Measurements from ENCODE around the gene CAMK2N1. TPM values are rescaled to one million over a fixed set of nuclear protein-coding genes. Genes with fewer than 3 reads are reported as not detected.

The CAMK2N1 gene
- polyA plus RNA-seq, 2 of the 4 experiments (the other 2 are of a cell fraction): 49.7 to 56.4 TPM

GRCh38 chr1:20437640-20438039 lies 48.4 kb downstream of the CAMK2N1 start:
- Histone ChIP-seq H3K9me3 (no peaks in the 10 kb centered on the region), H3K4me2 (no peak overlapping the region), H3K4me3 (no peak overlapping the region), H3K27ac (no peak overlapping the region), H3K4me1 (no peaks in the 10 kb centered on the region)
- WGBS (ENCODE audit: missing lambda C conversion rate): 55% methylated on average over 2 of the region's 2 CpGs
- ChIA-PET POLR2A (no interaction called here), CTCF (interaction anchor here (0.7 to 6.3 kb wide), 3 partner anchors 8 to 70 kb away, joined by 3 to 55 read pairs (median 12); no protein-coding TSS in a partner anchor)
- no peak for ATAC-seq
- DNase-seq (ENCODE audit: low read depth in 1 of 2, low spot score in 1 of 2): no peak
- FAIRE-seq: no peak
- TF ChIP-seq NPAS2 (CRISPR knock-in tag; IDR thresholded peaks at IDR 0.05; ENCODE audit: borderline replicate concordance): no peak
- TF ChIP-seq, protein P1, sequence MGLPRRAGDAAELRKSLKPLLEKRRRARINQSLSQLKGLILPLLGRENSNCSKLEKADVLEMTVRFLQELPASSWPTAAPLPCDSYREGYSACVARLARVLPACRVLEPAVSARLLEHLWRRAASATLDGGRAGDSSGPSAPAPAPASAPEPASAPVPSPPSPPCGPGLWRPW (IDR thresholded peaks at IDR 0.05): no peak
- no peak for TF ChIP-seq HOXB5 (CRISPR knock-in tag; IDR thresholded peaks at IDR 0.05)
- no peak for TF ChIP-seq CBX2 (IDR thresholded peaks at IDR 0.05; ENCODE audit: borderline replicate concordance, low read depth)
- no peak for TF ChIP-seq HOXB13 (CRISPR knock-in tag; IDR thresholded peaks at IDR 0.05; ENCODE audit: low read depth)
- TF ChIP-seq EHMT2 (IDR thresholded peaks at IDR 0.05; ENCODE audit: low read depth): no peak
- TF ChIP-seq POLR2A (IDR thresholded peaks at IDR 0.05; ENCODE audit: low read length): no peak
- TF ChIP-seq HEYL (CRISPR knock-in tag; IDR thresholded peaks at IDR 0.05): no peak
- TF ChIP-seq EHF (CRISPR knock-in tag; IDR thresholded peaks at IDR 0.05): no peak
- no peak for TF ChIP-seq MAFK (IDR thresholded peaks at IDR 0.05; ENCODE audit: partially characterized antibody)
- TF ChIP-seq CBX8 (IDR thresholded peaks at IDR 0.05): no peak
- no peak for TF ChIP-seq JUNB (IDR thresholded peaks at IDR 0.05)
- TF ChIP-seq HDAC2 (IDR thresholded peaks at IDR 0.05): no peak

- DNase-seq (ENCODE audit: low read depth in 1 of 2, low spot score in 1 of 2) (no peak), FAIRE-seq (no peak), ATAC-seq (no peak)
- TF ChIP-seq JUN (IDR thresholded peaks at IDR 0.05): no peak
- TF ChIP-seq, protein P2, sequence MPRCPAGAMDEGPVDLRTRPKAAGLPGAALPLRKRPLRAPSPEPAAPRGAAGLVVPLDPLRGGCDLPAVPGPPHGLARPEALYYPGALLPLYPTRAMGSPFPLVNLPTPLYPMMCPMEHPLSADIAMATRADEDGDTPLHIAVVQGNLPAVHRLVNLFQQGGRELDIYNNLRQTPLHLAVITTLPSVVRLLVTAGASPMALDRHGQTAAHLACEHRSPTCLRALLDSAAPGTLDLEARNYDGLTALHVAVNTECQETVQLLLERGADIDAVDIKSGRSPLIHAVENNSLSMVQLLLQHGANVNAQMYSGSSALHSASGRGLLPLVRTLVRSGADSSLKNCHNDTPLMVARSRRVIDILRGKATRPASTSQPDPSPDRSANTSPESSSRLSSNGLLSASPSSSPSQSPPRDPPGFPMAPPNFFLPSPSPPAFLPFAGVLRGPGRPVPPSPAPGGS (IDR thresholded peaks at IDR 0.05): no peak
- TF ChIP-seq TFCP2L1 (CRISPR knock-in tag; IDR thresholded peaks at IDR 0.05): no peak
- no peak for TF ChIP-seq NFE2L2 (conservative IDR thresholded peaks at IDR 0.05; ENCODE audit: low read length)
- no peak for TF ChIP-seq CBX8 (IDR thresholded peaks at IDR 0.05)
- no peak for TF ChIP-seq RNF2 (IDR thresholded peaks at IDR 0.05; ENCODE audit: borderline replicate concordance, low read depth)
- TF ChIP-seq, protein P3, sequence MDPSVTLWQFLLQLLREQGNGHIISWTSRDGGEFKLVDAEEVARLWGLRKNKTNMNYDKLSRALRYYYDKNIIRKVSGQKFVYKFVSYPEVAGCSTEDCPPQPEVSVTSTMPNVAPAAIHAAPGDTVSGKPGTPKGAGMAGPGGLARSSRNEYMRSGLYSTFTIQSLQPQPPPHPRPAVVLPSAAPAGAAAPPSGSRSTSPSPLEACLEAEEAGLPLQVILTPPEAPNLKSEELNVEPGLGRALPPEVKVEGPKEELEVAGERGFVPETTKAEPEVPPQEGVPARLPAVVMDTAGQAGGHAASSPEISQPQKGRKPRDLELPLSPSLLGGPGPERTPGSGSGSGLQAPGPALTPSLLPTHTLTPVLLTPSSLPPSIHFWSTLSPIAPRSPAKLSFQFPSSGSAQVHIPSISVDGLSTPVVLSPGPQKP (IDR thresholded peaks at IDR 0.05; ENCODE audit: low read depth, low read length): no peak
- TF ChIP-seq, protein P4, sequence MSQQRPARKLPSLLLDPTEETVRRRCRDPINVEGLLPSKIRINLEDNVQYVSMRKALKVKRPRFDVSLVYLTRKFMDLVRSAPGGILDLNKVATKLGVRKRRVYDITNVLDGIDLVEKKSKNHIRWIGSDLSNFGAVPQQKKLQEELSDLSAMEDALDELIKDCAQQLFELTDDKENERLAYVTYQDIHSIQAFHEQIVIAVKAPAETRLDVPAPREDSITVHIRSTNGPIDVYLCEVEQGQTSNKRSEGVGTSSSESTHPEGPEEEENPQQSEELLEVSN (IDR thresholded peaks at IDR 0.05; ENCODE audit: borderline replicate concordance, low read depth): no peak
- TF ChIP-seq HEYL (CRISPR knock-in tag; IDR thresholded peaks at IDR 0.05): no peak
- TF ChIP-seq JUNB (IDR thresholded peaks at IDR 0.05): no peak
- TF ChIP-seq HDAC2 (IDR thresholded peaks at IDR 0.05): no peak
- no peak for TF ChIP-seq CEBPB (IDR thresholded peaks at IDR 0.05)
- TF ChIP-seq ZFP36 (IDR thresholded peaks at IDR 0.05; ENCODE audit: borderline replicate concordance, partially characterized antibody): no peak
- TF ChIP-seq MAZ (IDR thresholded peaks at IDR 0.05; ENCODE audit: borderline replicate concordance, low read depth, low read length): no peak
- no peak for TF ChIP-seq HOXA7 (CRISPR knock-in tag; IDR thresholded peaks at IDR 0.05)
- no peak for TF ChIP-seq MAFK (IDR thresholded peaks at IDR 0.05; ENCODE audit: partially characterized antibody)
- TF ChIP-seq EHF (CRISPR knock-in tag; IDR thresholded peaks at IDR 0.05): no peak
- no peak overlapping the region for H3K4me2 ChIP-seq
- 43% methylated on average over 4 of the region's 4 CpGs for WGBS (ENCODE audit: missing lambda C conversion rate)
- ChIA-PET CTCF (interaction anchor here (1.1 to 6.3 kb wide), 5 partner anchors 56 to 220 kb away, joined by 4 to 55 read pairs (median 5); no protein-coding TSS in a partner anchor), POLR2A (no interaction called here)
- no peak overlapping the region for H3K27ac ChIP-seq
- no peaks in the 10 kb centered on the region for H3K9me3 ChIP-seq
- H3K4me1 ChIP-seq: no peaks in the 10 kb centered on the region
- H3K4me3 ChIP-seq: no peak overlapping the region
These were observed 53.1 kb downstream of the CAMK2N1 start for GRCh38 chr1:20432891-20433290.

Other genes with a start within 250 kb of the CAMK2N1 start
- not detected in 2 replicates for gene VWA5B1, start 195.3 kb downstream of the CAMK2N1 start, polyA plus RNA-seq (2011; rRNA removed)
- not detected in 3 replicates for gene VWA5B1, start 195.3 kb downstream of the CAMK2N1 start, polyA plus RNA-seq (2017; fragmentation: RNase III; extraction: RNeasy Plus Mini Kit Qiagen cat#74134 plus additional on column Dnase treatment)
- gene MUL1, start 21.9 kb upstream of the CAMK2N1 start, polyA plus RNA-seq (2011; rRNA removed): 20.0 and 22.9 TPM in 2 replicates
- 21.4 to 24.5 TPM (median 24.1 TPM) in 3 replicates for gene MUL1, start 21.9 kb upstream of the CAMK2N1 start, polyA plus RNA-seq (2017; fragmentation: RNase III; extraction: RNeasy Plus Mini Kit Qiagen cat#74134 plus additional on column Dnase treatment)
- gene FAM43B, start 66.4 kb upstream of the CAMK2N1 start, polyA plus RNA-seq (2011; rRNA removed): 0.53 and 0.76 TPM in 2 replicates
- gene FAM43B, start 66.4 kb upstream of the CAMK2N1 start, polyA plus RNA-seq (2017; fragmentation: RNase III; extraction: RNeasy Plus Mini Kit Qiagen cat#74134 plus additional on column Dnase treatment): 4.1 to 7.1 TPM (median 6.9 TPM) in 3 replicates
- 11.2 and 12.2 TPM in 2 replicates for gene CDA, start 102.9 kb upstream of the CAMK2N1 start, polyA plus RNA-seq (2011; rRNA removed)
- 35.6 to 48.7 TPM (median 44.6 TPM) in 3 replicates for gene CDA, start 102.9 kb upstream of the CAMK2N1 start, polyA plus RNA-seq (2017; fragmentation: RNase III; extraction: RNeasy Plus Mini Kit Qiagen cat#74134 plus additional on column Dnase treatment)
- 18.9 and 19.9 TPM in 2 replicates for gene PINK1, start 147.2 kb upstream of the CAMK2N1 start, polyA plus RNA-seq (2011; rRNA removed)
- gene PINK1, start 147.2 kb upstream of the CAMK2N1 start, polyA plus RNA-seq (2017; fragmentation: RNase III; extraction: RNeasy Plus Mini Kit Qiagen cat#74134 plus additional on column Dnase treatment): 41.5 to 53.3 TPM (median 51.4 TPM) in 3 replicates
- 231 and 258 TPM in 2 replicates for gene DDOST, start 175.2 kb upstream of the CAMK2N1 start, polyA plus RNA-seq (2011; rRNA removed)
- gene DDOST, start 175.2 kb upstream of the CAMK2N1 start, polyA plus RNA-seq (2017; fragmentation: RNase III; extraction: RNeasy Plus Mini Kit Qiagen cat#74134 plus additional on column Dnase treatment): 154 to 158 TPM (median 156 TPM) in 3 replicates
- 0.78 and 1.0 TPM in 2 replicates for gene KIF17, start 231.8 kb upstream of the CAMK2N1 start, polyA plus RNA-seq (2011; rRNA removed)
- 0.75 to 1.1 TPM (median 1.0 TPM) in 3 replicates for gene KIF17, start 231.8 kb upstream of the CAMK2N1 start, polyA plus RNA-seq (2017; fragmentation: RNase III; extraction: RNeasy Plus Mini Kit Qiagen cat#74134 plus additional on column Dnase treatment)
- 3.1 and 3.2 TPM in 2 replicates for gene SH2D5, start 246.5 kb upstream of the CAMK2N1 start, polyA plus RNA-seq (2011; rRNA removed)
- gene SH2D5, start 246.5 kb upstream of the CAMK2N1 start, polyA plus RNA-seq (2017; fragmentation: RNase III; extraction: RNeasy Plus Mini Kit Qiagen cat#74134 plus additional on column Dnase treatment): 7.2 to 10.3 TPM (median 7.4 TPM) in 3 replicates

Measured in A549 (cell line).